Endothelial cell of umbilical vein (primary cell): ENCODE results near the gene TIMP4. TPM values are rescaled to one million over a fixed set of nuclear protein-coding genes. Genes with fewer than 3 reads are reported as not detected.

Source experiments
- BruUV-seq: library from RNA; stranded (reverse); fragments of 400-500 nt; replicated peaks from 2 replicates; lab custom pipeline; 2021; lab: Mats Ljungman, UMichigan
- CTCF ChIA-PET: fragments of 300-600, 350-600 bp; sonication (Branson Sonifier 250); formaldehyde crosslinking; loops from one replicate; lab custom pipeline; 2021; ENCODE audit warnings: antibody characterized with exemption, inconsistent platforms; lab: Charles Lee
- POLR2A ChIA-PET: fragments of 300-600, 350-600 bp; sonication (Branson Sonifier 250); formaldehyde crosslinking; loops from one replicate; lab custom pipeline; 2021; ENCODE audit warnings: antibody characterized with exemption, inconsistent platforms; lab: Charles Lee
- DNase-seq: peaks from one replicate; pipeline ENCODE4 v3.0.0-alpha.2; 2011; ENCODE audit warnings: low read depth, low spot score
- FAIRE-seq: peaks from 2 replicates; lab custom pipeline; 2011; peaks lifted over from hg19 to GRCh38; lab: Jason Lieb, UNC
- H2AFZ ChIP-seq: 2 replicates; pipeline ENCODE4 v1.6.0; 2012; ENCODE audit warnings: low read depth, low read length, control low read depth, inconsistent platforms
- H3K27ac ChIP-seq: 2 replicates; pipeline ENCODE4 v1.5.1; 2011; ENCODE audit warnings: low read depth, mild to moderate bottlenecking, control low read depth, low read length, moderate library complexity; ENCODE audit not compliant: insufficient read depth
- H3K27me3 ChIP-seq, 2 experiments: 2 replicates each; pipeline versions ENCODE4 v1.6.0 to v1.6.1; 2011; ENCODE audit warnings: low read length in 2 of 2, mixed read lengths in 1 of 2; ENCODE audit not compliant: control insufficient read depth in 2 of 2, insufficient read depth in 2 of 2
- H3K36me3 ChIP-seq, 2 experiments: 2 replicates in 1 of 2; 3 replicates in 1 of 2; pipeline ENCODE4 v1.5.1; 2011; ENCODE audit warnings: low read length in 2 of 2, mild to moderate bottlenecking in 1 of 2, moderate library complexity in 1 of 2; ENCODE audit not compliant: control insufficient read depth in 2 of 2, insufficient read depth in 2 of 2; ENCODE audit errors: extremely low read depth in 1 of 2
- H3K4me1 ChIP-seq: 3 replicates; pipeline ENCODE4 v1.5.1; 2011; ENCODE audit warnings: mild to moderate bottlenecking, low read length; ENCODE audit not compliant: control insufficient read depth, insufficient read depth; ENCODE audit errors: extremely low read depth
- H3K4me2 ChIP-seq: 2 replicates; pipeline ENCODE4 v1.6.1; 2011; ENCODE audit warnings: low read length, control low read depth, mixed read lengths; ENCODE audit not compliant: insufficient read depth
- H3K4me3 ChIP-seq, 3 experiments: fragments of 200-600 bp in 1 of 3; sonication (generic), shearing (Covaris generic) in 1 of 3; replicated peaks in 1 of 3; 2 replicates each; pipeline ENCODE4 v1.5.1; 2011 to 2016; ENCODE audit warnings: control low read depth in 3 of 3, low read length in 3 of 3, mild to moderate bottlenecking in 2 of 3, inconsistent platforms in 1 of 3, low read depth in 1 of 3, moderate library complexity in 1 of 3; ENCODE audit not compliant: insufficient read depth in 1 of 3
- H3K79me2 ChIP-seq: 2 replicates; pipeline ENCODE4 v1.6.0; 2012; ENCODE audit warnings: low read length, inconsistent platforms; ENCODE audit not compliant: control insufficient read depth, insufficient read depth
- H3K9ac ChIP-seq: replicated peaks from 2 replicates; pipeline ENCODE3; 2011; ENCODE audit warnings: low read length, control low read depth; ENCODE audit not compliant: insufficient read depth; ENCODE audit errors: extremely low read depth
- H3K9me1 ChIP-seq: replicated peaks from 3 replicates; pipeline ENCODE4 v1.6.0; 2011; ENCODE audit warnings: mild to moderate bottlenecking, low read length; ENCODE audit not compliant: control insufficient read depth, insufficient read depth; ENCODE audit errors: extremely low read depth
- H3K9me3 ChIP-seq: replicated peaks from 2 replicates; pipeline ENCODE4 v1.5.1; 2012; ENCODE audit warnings: low read length, inconsistent platforms; ENCODE audit not compliant: control insufficient read depth, insufficient read depth
- H4K20me1 ChIP-seq: replicated peaks from 2 replicates; pipeline ENCODE3; 2011; ENCODE audit warnings: mild to moderate bottlenecking, low read length; ENCODE audit not compliant: control insufficient read depth, insufficient read depth; ENCODE audit errors: extremely low read depth
- EZH2 ChIP-seq: IDR thresholded peaks from 2 replicates; pipeline ENCODE4 v1.6.1; 2012; ENCODE audit warnings: borderline replicate concordance, low read depth, mild to moderate bottlenecking, moderate library complexity, low read length, inconsistent platforms; ENCODE audit not compliant: severe bottlenecking
- FOS ChIP-seq: IDR thresholded peaks from 2 replicates; pipeline ENCODE4 v1.6.1; 2011; ENCODE audit warnings: mild to moderate bottlenecking, low read length, moderate library complexity, borderline replicate concordance; ENCODE audit not compliant: insufficient read depth
- GATA2 ChIP-seq: IDR thresholded peaks from 2 replicates; pipeline ENCODE4 v1.7.0; 2011; ENCODE audit warnings: low read depth, mild to moderate bottlenecking, moderate library complexity, mixed read lengths, low read length; ENCODE audit not compliant: insufficient read length, insufficient read depth
- JUN ChIP-seq: IDR thresholded peaks from 2 replicates; pipeline ENCODE4 v1.6.1; 2011; ENCODE audit warnings: borderline replicate concordance, low read depth; ENCODE audit not compliant: insufficient read length, insufficient read depth
- MYC ChIP-seq: IDR thresholded peaks from one replicate; pipeline ENCODE4 v1.6.1; 2011; ENCODE audit warnings: mild to moderate bottlenecking, low read depth, low read length
- POLR2A ChIP-seq: IDR thresholded peaks from 2 replicates; pipeline ENCODE4 v1.6.1; 2012; ENCODE audit warnings: low read depth, mild to moderate bottlenecking, control low read depth, low read length
- POLR2AphosphoS5 ChIP-seq: IDR thresholded peaks from 2 replicates; pipeline ENCODE4 v1.6.1; 2012; ENCODE audit warnings: low read depth, mild to moderate bottlenecking, control low read depth, low read length, moderate library complexity; ENCODE audit not compliant: insufficient read depth
- dilution Hi-C: fragments of 300-500 bp; cut with MboI; formaldehyde crosslinking; loops from one replicate; pipeline ENCODE4 v1.15.0; 2019; ENCODE audit warnings: low sequenced_read_pairs; ENCODE audit not compliant: extremely low pct_ligation_motif_present
- intact Hi-C: fragments of 100-400 bp; cut with micrococcal nuclease; formaldehyde crosslinking; loops from one replicate; pipeline ENCODE4 v1.10.0; 2022
- polyA plus RNA-seq, 4 experiments: library from polyadenylated mRNA; depleted of rRNA in 3 of 4; stranded (reverse) in 3 of 4; unstranded in 1 of 4; fragments of >200 nt; gene quantifications; 2 replicates each; pipeline versions ENCODE4 v1.2.1 to v1.2.3, GENCODE V29; 2011 to 2012; ENCODE audit warnings: missing spikeins in 1 of 4
- total RNA-seq: library from RNA; stranded (reverse); gene quantifications from 2 replicates; pipeline ENCODE4 v1.2.3, GENCODE V29; 2021
- TF ChIP-seq, protein P1 (sequence below), 2 donors: IDR thresholded peaks; 1 replicate in 1 of 2; 2 replicates in 1 of 2; pipeline ENCODE4 v1.5.1; 2011; ENCODE audit warnings: low read length in 2 of 2, mild to moderate bottlenecking in 2 of 2, moderate library complexity in 2 of 2, control low read depth in 1 of 2, inconsistent platforms in 1 of 2, low read depth in 1 of 2; ENCODE audit not compliant: insufficient read depth in 1 of 2; ENCODE audit errors: extremely low read depth in 1 of 2
- TF ChIP-seq, protein P2 (sequence below): IDR thresholded peaks from 2 replicates; pipeline ENCODE4 v1.6.1; 2011; ENCODE audit not compliant: insufficient read depth, insufficient read length

Gene TIMP4
- total and polyA plus RNA-seq, 2 donors (not counting 3 experiments of a cell fraction or from before 2014, with no cell fraction given): 0.07 to 0.40 TPM

DNA sequence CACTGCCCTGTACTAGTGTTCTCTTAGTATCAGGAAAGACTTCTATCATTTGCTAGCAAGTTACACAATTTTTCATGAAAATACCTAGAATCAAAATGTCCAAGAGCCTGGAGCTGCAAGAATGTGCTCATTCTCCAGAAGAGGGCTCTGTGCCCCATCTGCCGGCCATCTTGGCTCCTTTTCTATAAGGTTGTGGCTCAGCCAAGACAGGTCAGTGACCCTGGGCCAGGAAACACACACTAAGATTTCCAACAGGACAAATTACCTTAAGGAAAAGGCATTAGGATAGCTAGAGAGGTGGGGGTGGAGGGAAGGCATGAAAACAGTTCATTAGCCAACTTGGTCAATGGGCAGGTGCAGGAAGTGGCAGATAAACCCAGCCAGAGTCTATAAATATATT is 20.7 kb downstream of the TIMP4 start:
- dilution Hi-C loops: no loop called here
- intact Hi-C loops: loop anchor here (5.0 to 10.0 kb wide), 7 partner anchors 154 to 761 kb away; partner anchors contain the start of gene MKRN2
- BruUV-seq: no TSS peak
- no peak overlapping the region for H3K27ac ChIP-seq
- FAIRE-seq (peak; percentile 85), DNase-seq (peak; percentile 14)
- H3K79me2 ChIP-seq: no peaks in the 10 kb centered on the region
- H3K4me1 ChIP-seq: no peaks in the 10 kb centered on the region
- ChIA-PET CTCF (interaction anchor here (1.1 to 6.8 kb wide), 5 partner anchors 12 to 346 kb away, joined by 3 to 256 read pairs (median 16); partner anchors contain the start of gene TSEN2), POLR2A (no interaction called here)
- no peak overlapping the region for H3K4me3 ChIP-seq
- no peaks in the 10 kb centered on the region for H3K9me1 ChIP-seq
- TF ChIP-seq, protein P1, sequence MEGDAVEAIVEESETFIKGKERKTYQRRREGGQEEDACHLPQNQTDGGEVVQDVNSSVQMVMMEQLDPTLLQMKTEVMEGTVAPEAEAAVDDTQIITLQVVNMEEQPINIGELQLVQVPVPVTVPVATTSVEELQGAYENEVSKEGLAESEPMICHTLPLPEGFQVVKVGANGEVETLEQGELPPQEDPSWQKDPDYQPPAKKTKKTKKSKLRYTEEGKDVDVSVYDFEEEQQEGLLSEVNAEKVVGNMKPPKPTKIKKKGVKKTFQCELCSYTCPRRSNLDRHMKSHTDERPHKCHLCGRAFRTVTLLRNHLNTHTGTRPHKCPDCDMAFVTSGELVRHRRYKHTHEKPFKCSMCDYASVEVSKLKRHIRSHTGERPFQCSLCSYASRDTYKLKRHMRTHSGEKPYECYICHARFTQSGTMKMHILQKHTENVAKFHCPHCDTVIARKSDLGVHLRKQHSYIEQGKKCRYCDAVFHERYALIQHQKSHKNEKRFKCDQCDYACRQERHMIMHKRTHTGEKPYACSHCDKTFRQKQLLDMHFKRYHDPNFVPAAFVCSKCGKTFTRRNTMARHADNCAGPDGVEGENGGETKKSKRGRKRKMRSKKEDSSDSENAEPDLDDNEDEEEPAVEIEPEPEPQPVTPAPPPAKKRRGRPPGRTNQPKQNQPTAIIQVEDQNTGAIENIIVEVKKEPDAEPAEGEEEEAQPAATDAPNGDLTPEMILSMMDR (IDR thresholded peaks at IDR 0.05; ENCODE audit: extremely low read depth in 1 of 2, insufficient read depth in 1 of 2, low read depth in 1 of 2, low read length in 2 of 2): peak; percentile 26 to 29
- TF ChIP-seq POLR2AphosphoS5 (no peak), JUN (no peak)
- TF ChIP-seq, protein P2, sequence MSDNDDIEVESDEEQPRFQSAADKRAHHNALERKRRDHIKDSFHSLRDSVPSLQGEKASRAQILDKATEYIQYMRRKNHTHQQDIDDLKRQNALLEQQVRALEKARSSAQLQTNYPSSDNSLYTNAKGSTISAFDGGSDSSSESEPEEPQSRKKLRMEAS: no peak
- peaks cover 9 to 18% of the 10 kb centered on the region in 2 experiments for H3K27me3 ChIP-seq
- no peak overlapping the region for H3K4me2 ChIP-seq
- H3K9me3 ChIP-seq: no peaks in the 10 kb centered on the region
- no peaks in the 10 kb centered on the region for H3K36me3 ChIP-seq
- no peak overlapping the region for H2AFZ ChIP-seq
- no peaks in the 10 kb centered on the region for H4K20me1 ChIP-seq
- no peak overlapping the region for H3K9ac ChIP-seq

DNA sequence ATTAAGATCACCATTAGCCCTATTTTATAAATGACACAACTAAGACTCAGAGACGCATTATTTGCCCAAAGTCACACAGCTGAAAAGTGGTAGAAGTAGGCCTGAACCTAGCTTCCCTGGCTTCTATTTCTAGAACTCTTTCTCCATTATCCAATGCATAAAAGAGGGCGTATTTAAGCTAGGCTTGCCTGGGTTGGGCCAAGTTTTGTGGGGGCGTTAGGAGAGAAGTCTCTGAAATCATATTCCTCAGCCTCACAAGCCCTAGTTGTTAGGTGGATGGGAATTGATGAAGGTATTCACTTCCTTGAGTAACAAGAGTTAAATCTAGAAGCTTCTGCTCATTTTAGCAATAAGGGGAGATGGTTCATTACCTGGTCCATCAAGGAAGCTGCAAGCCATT is 22.3 kb downstream of the TIMP4 start:
- POLR2A ChIA-PET: no interaction called here
- H3K9ac ChIP-seq: no peak overlapping the region
- no peaks in the 10 kb centered on the region for H4K20me1 ChIP-seq
- H3K4me2 ChIP-seq: no peak overlapping the region
- no peak for DNase-seq
- no peaks in the 10 kb centered on the region for H3K9me3 ChIP-seq
- dilution Hi-C loops: no loop called here
- TF ChIP-seq GATA2 (no peak), EZH2 (no peak), JUN (no peak), POLR2AphosphoS5 (no peak), MYC (no peak), POLR2A (no peak), FOS (no peak)
- TF ChIP-seq, protein P1 (IDR thresholded peaks at IDR 0.05; ENCODE audit: extremely low read depth in 1 of 2, insufficient read depth in 1 of 2, low read depth in 1 of 2, low read length in 2 of 2): no peak
- TF ChIP-seq, protein P2: no peak
- H3K36me3 ChIP-seq: no peaks in the 10 kb centered on the region
- no peaks in the 10 kb centered on the region for H3K79me2 ChIP-seq
- BruUV-seq: no TSS peak
- H2AFZ ChIP-seq: no peak overlapping the region
- CTCF ChIA-PET: interaction anchor here (1.9 to 6.8 kb wide), 6 partner anchors 15 to 347 kb away, joined by 10 to 256 read pairs (median 25); partner anchors contain the start of gene TSEN2
- intact Hi-C loops: loop anchor here (5.0 to 10.0 kb wide), 7 partner anchors 156 to 759 kb away; partner anchors contain the start of gene MKRN2
- no peak overlapping the region for H3K27ac ChIP-seq
- no peaks in the 10 kb centered on the region for H3K9me1 ChIP-seq
- no peaks in the 10 kb centered on the region for H3K4me1 ChIP-seq
- FAIRE-seq: no peak
- peaks cover 13 to 26% of the 10 kb centered on the region in 2 experiments for H3K27me3 ChIP-seq
- H3K4me3 ChIP-seq: no peak overlapping the region
